ENCODE results near the gene EFS.

EFS gene

GRCh38 chr14:23306412-23307145, 58.4 kb downstream of the EFS start, which contains the start of gene BCL2L2:
Gene BCL2L2, plus strand, starts transcription at chr14:23306833. Its CDS starts 935 bp downstream, at chr14:23307768.
- no peak for DNase-seq (ENCODE audit: low read depth in 2 of 2)

All from stimulated activated CD4-positive, alpha-beta T cell treated with anti-CD3 and anti-CD28 coated beads, Interleukin-15, amount 100 ng/mL, for 48 hours (primary cell).